ENCODE results near the gene FECH.

The FECH gene

GRCh38 chr18:57542126-57542525 is 44.4 kb downstream of the FECH start:
- CTCF ChIA-PET = interaction anchor here (0.8 to 1.4 kb wide), 2 partner anchors 10 kb away, joined by 3 read pairs; no protein-coding TSS in a partner anchor
- DNase-seq (ENCODE audit: extremely low spot score) = no peak
- POLR2A ChIA-PET = no interaction called here
- no peak for TF ChIP-seq CTCF (IDR thresholded peaks at IDR 0.05; ENCODE audit: control extremely low read depth, extremely low read depth, low read depth, missing control alignments)

DNA sequence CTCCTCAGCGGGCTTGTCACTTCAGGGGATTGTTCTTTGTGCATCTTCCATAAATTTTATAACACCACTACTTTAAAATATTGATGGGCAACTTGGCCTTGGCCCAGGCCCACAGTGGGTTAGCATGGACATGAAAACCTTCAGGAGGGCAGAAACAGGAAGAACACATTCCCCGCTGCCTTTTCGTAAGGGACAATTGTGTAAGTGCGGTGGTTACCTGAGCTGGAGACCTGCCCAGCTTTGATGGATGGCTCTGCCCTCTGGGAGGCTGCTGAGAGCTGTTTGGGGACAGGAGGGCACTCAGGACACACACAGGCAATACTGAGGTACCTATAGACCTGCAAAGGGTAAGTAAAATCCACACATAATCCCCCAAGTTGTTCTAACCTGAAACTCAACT is 46.8 kb downstream of the FECH start:
- ChIA-PET CTCF (no interaction called here), POLR2A (no interaction called here)
- TF ChIP-seq CTCF (IDR thresholded peaks at IDR 0.05; ENCODE audit: control extremely low read depth, extremely low read depth, low read depth, missing control alignments) = no peak
- no peak for DNase-seq (ENCODE audit: extremely low spot score)

- ChIA-PET POLR2A (no interaction called here), CTCF (interaction anchor here (1.6 kb wide), 1 partner anchor 24 kb away, joined by 4 read pairs; no protein-coding TSS in a partner anchor)
- no peak for DNase-seq (ENCODE audit: extremely low spot score)
- no peak for TF ChIP-seq CTCF (IDR thresholded peaks at IDR 0.05; ENCODE audit: control extremely low read depth, extremely low read depth, low read depth, missing control alignments)
Observed at GRCh38 chr18:57538614-57539013, 47.9 kb downstream of the FECH start.

DNA sequence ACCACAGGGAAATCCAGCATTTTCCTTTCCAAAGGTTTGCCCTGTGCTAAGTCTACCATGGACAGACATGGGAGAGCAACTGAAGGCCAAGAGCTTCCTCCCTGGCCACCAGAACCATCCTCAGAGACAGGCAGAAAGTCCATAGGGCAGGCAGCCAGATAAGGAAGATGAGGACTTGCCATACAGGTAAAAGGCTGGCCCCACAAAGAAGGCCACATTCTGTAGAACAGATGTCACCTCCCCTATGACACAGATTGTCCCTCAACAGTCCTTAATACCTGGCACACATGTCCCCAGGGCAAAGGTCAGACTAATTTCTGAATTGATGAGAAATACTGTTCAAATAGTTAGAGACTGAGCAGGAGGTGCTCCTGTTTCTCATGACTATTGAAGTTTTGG is 52.0 kb downstream of the FECH start:
- CTCF ChIA-PET = no interaction called here
- no peak for DNase-seq (ENCODE audit: extremely low spot score)
- TF ChIP-seq CTCF (IDR thresholded peaks at IDR 0.05; ENCODE audit: control extremely low read depth, extremely low read depth, low read depth, missing control alignments) = no peak
- POLR2A ChIA-PET = no interaction called here

DNA sequence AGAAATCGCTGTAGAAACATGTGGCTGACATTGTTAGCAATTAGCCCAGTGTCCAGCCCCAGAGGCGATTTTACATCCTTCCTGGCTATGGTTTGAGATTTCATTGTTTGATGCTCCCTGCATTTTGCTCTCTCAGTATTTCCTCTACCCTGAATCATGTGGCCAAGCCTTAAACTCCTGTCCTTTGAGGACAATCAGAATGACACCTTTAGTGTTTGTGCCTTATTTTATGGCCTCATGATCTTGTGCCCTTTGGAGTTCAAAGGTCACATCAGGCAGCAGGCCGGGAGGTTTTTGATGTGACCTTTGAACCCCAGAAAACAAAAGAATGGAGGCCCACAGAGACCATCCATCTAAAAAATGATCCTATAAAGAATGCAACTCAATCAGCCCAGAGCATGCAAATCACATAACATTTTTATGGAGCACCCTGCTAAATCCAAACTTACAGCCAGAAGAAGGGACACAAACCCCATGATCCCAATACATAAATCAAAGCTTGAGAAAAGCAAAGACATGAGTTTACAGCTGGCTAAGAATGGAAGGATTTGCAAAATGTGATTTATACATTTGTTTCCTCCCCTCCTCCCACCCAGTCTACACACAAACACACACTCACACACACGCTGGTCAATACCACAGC is 52.5 kb downstream of the FECH start:
- no peak for TF ChIP-seq CTCF (IDR thresholded peaks at IDR 0.05; ENCODE audit: control extremely low read depth, extremely low read depth, low read depth, missing control alignments)
- CTCF ChIA-PET = interaction anchor here (1.8 kb wide), 1 partner anchor 28 kb away, joined by 5 read pairs; no protein-coding TSS in a partner anchor
- DNase-seq (ENCODE audit: extremely low spot score) = no peak
- POLR2A ChIA-PET = no interaction called here

- ChIA-PET POLR2A (no interaction called here), CTCF (interaction anchor here (1.2 to 1.8 kb wide), 2 partner anchors 10 to 29 kb away, joined by 3 to 5 read pairs; no protein-coding TSS in a partner anchor)
- no peak for TF ChIP-seq CTCF (IDR thresholded peaks at IDR 0.05; ENCODE audit: control extremely low read depth, extremely low read depth, low read depth, missing control alignments)
- no peak for DNase-seq (ENCODE audit: extremely low spot score)
Observed at GRCh38 chr18:57533006-57533867, 53.3 kb downstream of the FECH start.

All from GM10248 (cell line).